Measurements from ENCODE around the gene ST8SIA2. TPM values are rescaled to one million over a fixed set of nuclear protein-coding genes. Genes with fewer than 3 reads are reported as not detected.

Gene ST8SIA2
- total RNA-seq, 1 experiment from 2014 or later: 0.15 TPM

GRCh38 chr15:92499731-92500530 lies 106.2 kb downstream of the ST8SIA2 start:
- intact Hi-C loops (cut with micrococcal nuclease; ENCODE audit: unreplicated experiment): no loop called here
- no peaks in the 10 kb centered on the region for H3K9me3 ChIP-seq (ENCODE audit: control insufficient read depth, insufficient read depth, low read depth, low read length)
- BruUV-seq (replicated peaks): no TSS peak
- no peaks in the 10 kb centered on the region for H3K36me3 ChIP-seq (ENCODE audit: control insufficient read depth, insufficient read depth, low read length)
- peaks cover 6% of the 10 kb centered on the region; the same call in 1 of the 2 replicates for H3K27me3 ChIP-seq (ENCODE audit: control insufficient read depth, insufficient read depth, low read length)
- H3K27ac ChIP-seq (ENCODE audit: low read length): no peak overlapping the region
- ChIA-PET CTCF (no interaction called here), POLR2A (no interaction called here)
- in situ Hi-C loops (cut with HindIII; ENCODE audit: low pct_unique_long_range_greater_than_20kb, low sequenced_read_pairs): no loop called here
- H3K4me3 ChIP-seq (ENCODE audit: low read depth in 2 of 2, low read length in 2 of 2): no peak overlapping the region
- DNase-seq (ENCODE audit: low read depth, low spot score) (no peak), ATAC-seq (no peak)
- TF ChIP-seq REST (IDR thresholded peaks at IDR 0.05; ENCODE audit: insufficient read depth in 1 of 2, low read depth in 2 of 2, low read length in 1 of 2) (no peak), CTCF (IDR thresholded peaks at IDR 0.05) (no peak), SIN3A (IDR thresholded peaks at IDR 0.05; ENCODE audit: borderline replicate concordance, insufficient read depth, low read depth, low read length) (no peak)
- H3K4me1 ChIP-seq (ENCODE audit: control insufficient read depth, insufficient read depth, low read length): no peaks in the 10 kb centered on the region

- no TSS peak for BruUV-seq (replicated peaks)
- Histone ChIP-seq H3K4me3 (ENCODE audit: low read depth in 2 of 2, low read length in 2 of 2) (no peak overlapping the region), H3K9me3 (ENCODE audit: control insufficient read depth, insufficient read depth, low read depth, low read length) (peaks cover 1% of the 10 kb centered on the region; the same call in 1 of the 2 replicates), H3K36me3 (ENCODE audit: control insufficient read depth, insufficient read depth, low read length) (no peaks in the 10 kb centered on the region), H3K27me3 (ENCODE audit: control insufficient read depth, insufficient read depth, low read length) (peaks cover 6% of the 10 kb centered on the region; the same call in 1 of the 2 replicates), H3K4me1 (ENCODE audit: control insufficient read depth, insufficient read depth, low read length) (no peaks in the 10 kb centered on the region), H3K27ac (ENCODE audit: low read length) (no peak overlapping the region)
- DNase-seq (ENCODE audit: low read depth, low spot score): no peak
- intact Hi-C loops (cut with micrococcal nuclease; ENCODE audit: unreplicated experiment): no loop called here
- ChIA-PET POLR2A (no interaction called here), CTCF (no interaction called here)
- no peak for ATAC-seq
- TF ChIP-seq TCF7L2 (IDR thresholded peaks at IDR 0.05; ENCODE audit: low read depth, low read length) (no peak), REST (IDR thresholded peaks at IDR 0.05; ENCODE audit: insufficient read depth in 1 of 2, low read depth in 2 of 2, low read length in 1 of 2) (no peak), POLR2AphosphoS5 (IDR thresholded peaks at IDR 0.05; ENCODE audit: low read depth, low read length) (no peak), SIN3A (IDR thresholded peaks at IDR 0.05; ENCODE audit: borderline replicate concordance, insufficient read depth, low read depth, low read length) (no peak), CTCF (IDR thresholded peaks at IDR 0.05) (no peak)
- in situ Hi-C loops (cut with HindIII; ENCODE audit: low pct_unique_long_range_greater_than_20kb, low sequenced_read_pairs): no loop called here
Measured at GRCh38 chr15:92502336-92502735, 108.7 kb downstream of the ST8SIA2 start.
